NOMO-1 (cell line): ENCODE measurements around the gene ARHGEF4.

Experiments
- DNase-seq, 2 experiments: peaks; one replicate each; lab custom pipeline; 2025; ENCODE audit not compliant: unreplicated experiment in 2 of 2; lab: John Stamatoyannopoulos, UW

ARHGEF4 gene, protein sequence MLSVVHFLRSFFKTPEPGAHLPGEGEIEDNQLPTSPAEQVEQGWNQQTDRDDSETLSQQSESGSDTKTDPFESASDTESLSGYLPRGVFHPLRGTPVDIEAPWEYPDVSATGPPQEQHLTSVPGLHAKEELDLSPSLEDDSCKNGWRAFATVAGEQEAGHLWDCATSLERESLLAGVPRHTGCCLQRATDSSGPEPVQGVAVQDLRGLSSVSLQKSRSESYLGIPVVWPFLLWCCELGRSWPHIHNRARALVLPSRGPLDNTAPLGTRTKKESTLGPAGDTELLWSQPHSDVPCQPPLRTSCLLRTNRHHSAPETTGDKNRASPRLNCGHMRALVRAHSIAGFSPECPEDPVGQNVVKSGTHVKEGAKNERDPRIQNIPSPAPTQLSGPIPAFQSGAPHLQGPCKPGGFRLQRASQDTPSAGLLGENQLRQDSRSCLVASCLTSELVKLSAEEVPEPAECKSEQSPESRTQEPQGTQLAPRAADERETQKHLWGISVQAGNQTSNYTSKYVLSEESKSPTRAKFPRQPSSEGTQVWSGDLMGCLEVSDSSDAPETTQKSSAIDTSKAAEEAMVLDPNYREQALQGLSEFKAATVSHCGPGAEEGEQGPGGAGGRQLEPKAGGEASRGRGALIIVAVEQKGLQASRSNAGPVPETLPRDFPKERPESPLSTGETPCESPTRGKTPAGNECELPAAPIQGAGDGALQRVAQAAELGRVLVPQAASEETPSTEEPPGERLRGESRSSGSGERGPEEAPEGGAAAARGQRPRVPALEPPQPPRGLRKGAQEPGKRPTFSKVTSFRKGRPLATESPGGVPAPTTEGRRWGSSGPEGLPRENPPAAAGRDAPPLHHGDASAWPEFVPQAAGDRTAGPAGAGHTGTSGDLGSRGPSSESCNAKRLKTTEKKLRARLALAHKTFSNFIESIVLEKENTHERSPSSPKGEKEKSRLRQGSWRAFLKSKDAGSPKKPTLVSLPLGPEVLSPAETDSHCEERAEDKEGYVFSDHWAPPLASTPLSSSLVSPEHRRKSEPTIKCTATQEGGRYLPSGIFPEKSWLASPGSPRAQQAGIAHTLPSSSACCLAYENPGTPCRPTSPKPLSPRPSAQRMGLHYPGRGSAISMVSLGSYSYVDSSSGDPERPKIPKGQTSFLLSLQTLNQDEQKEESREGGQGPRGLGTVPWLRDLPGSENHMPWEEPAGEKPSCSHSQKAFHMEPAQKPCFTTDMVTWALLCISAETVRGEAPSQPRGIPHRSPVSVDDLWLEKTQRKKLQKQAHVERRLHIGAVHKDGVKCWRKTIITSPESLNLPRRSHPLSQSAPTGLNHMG (N-terminal part only)

DNA sequence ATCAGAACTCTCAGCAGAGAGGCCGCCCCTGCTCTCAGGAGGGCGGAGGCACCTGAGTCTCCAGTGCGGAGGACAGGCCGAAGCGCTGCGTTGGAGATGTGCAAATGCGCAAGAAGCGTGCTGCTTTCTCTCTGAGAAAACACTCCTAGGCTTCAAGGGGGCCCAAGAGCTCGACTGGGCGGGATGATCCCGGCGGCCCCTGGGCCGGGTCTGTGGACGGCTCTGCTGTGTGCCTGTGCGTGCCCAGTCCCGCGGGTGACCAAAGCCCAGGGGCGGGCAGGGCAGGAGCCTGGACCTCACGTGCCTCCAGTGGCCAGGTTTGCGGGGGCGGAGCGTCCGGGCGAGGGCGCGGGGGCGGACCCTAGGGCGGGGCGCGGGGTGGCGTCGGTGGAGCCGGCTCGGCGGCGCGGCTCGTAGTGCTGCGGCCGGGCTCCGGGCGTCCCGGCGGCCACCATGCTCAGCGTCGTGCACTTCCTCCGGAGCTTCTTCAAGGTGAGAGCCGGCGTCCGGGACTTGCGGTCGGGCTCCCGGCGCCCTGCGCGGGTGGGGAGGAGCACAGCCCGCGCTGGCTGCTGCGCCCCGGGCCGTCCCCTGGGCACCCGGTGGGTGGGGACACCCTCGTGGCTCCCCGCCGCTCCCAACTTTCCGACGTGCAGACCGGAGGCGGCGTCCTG, at the start of gene ARHGEF4:
Gene ARHGEF4 (plus strand): TSS at position 414 of the 674 bp plus-strand sequence. CDS start 40 bp downstream, at position 454.
- DNase-seq: peak; percentile 27 to 28

DNA sequence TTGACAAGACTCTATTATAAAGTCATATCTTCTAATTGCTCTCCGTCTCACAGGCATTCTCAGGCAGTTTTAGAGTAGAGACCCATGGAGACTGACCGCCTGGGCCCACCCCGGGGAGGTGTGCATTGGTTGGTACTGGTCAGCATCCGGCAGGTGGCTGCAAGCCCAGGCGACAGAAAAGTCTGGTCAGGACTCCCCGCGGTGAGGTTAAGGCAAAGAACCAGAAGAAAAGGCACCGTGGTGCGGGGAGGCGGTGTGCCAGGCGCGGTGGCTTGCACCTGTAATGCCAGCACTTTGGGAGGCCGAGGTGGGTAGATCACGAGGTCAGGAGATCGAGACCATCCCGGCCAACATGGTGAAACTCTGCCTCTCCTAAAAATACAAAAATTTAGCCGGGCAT, 48.9 kb upstream of the ARHGEF4 start:
- no peak for DNase-seq

DNA sequence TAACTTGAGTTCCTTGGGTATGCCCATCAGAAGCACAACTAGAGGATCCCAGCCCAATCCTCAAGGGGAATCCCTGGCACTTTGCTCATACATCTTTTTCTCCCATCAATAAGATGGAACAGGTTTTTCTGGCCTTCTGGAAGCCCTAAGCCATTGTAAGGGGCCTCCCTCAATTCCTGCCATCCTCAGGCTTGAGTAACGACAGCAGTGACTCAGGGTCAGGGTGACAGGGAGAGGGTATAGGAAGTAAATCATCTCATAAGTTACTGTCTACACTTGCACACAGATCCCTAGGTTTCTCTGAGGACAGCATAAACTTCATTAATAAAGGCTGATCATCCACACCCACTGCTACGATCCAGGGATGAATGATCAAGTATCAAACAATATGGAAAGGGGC, 46.4 kb upstream of the ARHGEF4 start:
- no peak for DNase-seq

DNA sequence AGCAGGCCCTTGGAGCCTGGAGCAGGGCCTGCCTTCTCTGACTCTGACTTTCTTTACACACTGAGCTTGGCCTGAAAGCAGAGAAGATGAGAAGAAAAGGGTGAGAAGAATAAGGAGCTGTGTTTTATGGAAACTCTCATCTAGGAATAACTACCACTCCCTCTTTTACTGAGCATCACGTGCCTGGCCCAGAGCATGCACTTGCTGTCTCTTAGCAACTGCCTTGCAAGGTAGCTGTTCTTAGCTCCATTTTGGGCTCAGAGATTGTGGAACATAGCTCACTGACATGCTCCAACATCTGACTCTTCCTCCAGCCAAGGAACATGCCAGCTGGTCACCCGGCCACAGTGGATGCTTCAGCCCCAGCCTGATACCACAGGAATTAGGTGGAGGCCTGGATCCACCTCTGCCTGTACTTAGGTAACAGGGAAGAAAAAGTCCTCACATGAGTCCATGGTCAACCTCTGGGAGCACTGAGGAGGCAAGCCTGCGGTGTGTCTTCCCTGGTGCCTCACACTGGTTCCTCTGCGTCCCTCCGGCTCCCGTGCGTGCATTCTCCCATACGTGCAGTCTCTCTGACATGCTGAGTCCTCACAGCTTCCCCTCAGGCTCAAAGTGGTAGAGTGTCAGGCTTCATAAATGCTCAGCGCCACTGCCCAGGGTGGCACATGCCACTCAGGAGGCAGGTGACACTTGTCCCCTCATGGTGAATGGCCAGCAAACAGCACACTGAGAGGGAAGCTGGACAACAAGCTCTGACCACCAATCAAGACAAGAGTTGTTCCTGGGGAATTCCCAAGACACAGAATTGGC, 45.7 kb upstream of the ARHGEF4 start:
- DNase-seq: no peak

DNA sequence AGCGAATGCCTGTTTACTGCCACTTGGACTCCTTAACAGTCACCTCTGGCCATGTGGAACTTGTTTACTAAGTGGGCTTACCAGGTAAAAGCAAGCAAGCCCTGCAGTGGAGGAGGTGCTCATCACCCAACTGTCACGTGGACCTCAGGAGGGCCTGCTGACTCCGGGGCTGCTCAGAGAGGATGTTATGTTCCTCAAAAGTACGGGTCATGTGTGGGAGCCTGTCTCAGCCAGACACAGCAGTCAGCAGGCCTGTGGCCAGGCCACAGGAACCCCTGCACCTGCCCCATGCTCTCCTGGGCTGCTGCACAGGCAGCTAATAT, 45.1 kb upstream of the ARHGEF4 start:
- no peak for DNase-seq

DNA sequence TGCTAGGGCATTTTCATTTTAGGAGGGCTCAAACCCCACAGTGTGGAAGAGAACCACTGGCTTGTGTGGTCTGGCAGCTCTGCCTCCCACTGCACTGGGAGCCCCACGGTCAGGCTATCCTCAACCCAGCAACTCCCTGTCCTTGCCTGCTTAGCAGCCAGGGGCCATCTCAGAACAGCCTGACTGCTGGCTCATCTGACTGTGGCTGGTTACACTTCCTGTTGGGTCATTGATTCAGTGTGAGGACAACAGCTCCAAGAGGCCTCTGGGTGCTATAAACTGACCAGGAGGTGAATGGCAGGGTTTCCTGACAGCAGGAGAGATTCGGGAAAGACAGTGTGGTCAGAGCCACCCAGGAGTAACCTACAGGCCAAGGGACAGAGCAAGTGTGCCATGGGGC, 41.3 kb upstream of the ARHGEF4 start:
- no peak for DNase-seq

DNA sequence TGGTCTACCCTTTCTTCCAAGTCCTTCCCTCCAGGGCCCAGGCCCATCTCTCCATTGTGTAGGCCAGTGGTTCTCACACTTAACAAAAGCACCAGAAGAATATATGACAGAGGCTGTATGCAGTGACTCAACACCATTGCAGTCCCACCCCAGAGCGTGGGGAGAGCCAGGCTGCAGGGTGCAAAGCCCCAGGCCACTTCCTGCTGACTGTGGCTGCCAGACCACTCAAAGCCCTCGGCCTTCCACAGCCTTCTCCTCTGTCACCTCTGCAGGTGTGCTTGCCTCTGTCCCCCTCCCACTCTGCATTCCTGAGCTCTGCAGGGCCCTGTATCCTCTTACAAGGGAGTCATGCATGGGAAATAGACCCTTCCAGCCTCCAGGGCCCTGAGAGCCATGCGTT, 40.4 kb upstream of the ARHGEF4 start:
- DNase-seq: no peak

DNA sequence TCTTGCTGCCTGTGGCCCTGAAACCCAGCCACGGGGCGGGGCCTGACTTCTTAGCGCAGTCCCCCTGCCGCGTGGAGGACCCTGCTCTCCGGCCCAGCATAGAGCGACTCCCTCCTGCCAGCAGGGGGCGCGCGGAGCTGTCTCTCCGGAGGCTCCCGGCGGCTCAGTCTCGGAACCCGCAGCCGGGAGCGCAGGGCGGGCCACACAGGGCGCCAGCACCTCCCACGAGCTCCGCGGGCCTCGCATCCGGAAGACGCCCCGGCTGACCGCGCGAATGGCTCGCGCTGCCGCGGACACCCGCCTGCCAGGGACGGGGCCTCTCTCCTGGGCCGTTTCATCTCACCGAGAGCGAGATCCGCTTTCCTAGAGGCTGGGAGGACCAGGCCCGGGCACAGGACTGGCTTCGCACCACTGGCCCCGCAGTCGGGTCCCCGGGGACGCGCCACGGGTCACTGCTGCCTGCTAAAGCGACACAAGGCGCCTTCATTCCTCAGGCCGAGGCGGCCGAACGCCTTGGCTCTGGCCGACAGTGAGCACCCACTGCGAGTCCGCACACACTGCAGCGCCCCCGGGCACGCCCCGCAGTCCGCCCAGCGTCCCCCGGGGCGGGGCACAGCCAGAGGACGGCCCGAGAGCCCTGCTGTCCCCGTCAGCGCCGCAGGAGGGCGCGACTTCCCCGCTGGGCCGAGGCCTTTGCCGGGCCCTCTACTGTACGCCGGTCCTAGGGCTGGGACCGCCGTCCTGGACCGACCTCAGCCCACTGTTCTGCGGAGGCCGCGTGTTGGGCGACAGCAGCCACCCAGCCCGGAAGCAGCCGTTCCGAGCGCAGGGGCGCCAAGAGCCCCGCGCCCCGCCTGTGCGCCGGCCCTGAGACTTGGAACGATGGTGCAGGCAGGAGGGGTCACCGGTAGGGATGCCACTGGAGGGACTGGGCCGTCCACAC, 39.0 kb upstream of the ARHGEF4 start:
- DNase-seq: peak; percentile 78 to 82

DNA sequence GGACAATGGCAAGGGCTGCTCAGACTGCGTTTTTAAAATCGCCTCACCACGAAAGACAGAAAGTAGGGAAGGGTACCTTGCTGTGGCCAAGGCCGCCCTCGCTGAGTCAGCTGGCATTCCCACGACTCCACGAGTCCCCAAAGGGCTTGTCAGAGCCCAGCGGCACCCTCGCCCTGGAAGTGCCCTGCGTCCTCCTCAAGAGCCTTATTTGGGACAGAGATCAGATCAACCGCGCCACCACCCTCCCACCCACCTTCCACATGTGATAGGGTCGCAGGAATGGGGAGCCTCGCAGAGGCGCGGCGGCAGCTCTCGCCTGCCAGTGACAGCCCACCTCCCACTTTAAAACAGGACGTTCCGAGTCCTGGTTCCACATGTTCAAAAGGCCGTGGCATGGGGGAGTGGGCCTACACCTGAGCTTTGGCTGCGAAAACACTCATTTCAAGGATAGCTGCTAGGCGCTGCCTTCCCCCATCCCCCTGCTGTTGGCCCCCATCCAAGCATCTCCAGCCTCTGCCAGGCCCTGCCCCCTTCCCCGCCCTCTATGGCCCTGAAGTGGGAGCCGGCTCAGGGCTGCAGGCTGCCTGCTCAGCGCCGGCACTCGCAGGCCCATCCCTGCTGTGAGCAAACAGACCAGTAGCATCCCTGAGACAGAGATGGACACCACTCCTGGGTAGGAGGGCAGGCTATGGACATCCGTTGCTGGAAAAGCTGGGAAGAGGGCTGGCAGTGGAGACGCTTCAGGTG, 38.1 kb upstream of the ARHGEF4 start:
- DNase-seq: no peak

DNA sequence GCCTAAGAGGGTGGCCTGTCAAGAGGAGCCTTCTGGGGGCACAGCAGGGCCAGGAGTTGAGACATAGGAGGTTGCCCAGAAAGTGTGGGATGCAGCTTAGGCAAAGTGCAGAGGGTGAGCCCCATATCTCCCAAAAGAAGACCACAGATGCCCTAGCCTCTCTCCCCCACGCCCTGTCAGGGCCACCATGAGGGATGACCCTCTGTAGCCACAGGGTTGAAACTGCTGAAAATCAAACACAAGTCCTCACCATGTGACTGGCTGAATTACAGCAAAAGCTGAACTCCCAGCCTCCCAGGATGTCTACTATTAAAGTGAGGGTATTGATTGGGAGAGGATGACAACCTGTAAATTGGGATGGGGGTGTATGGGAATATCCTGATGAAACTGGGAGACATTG, 37.4 kb upstream of the ARHGEF4 start:
- DNase-seq: no peak

DNA sequence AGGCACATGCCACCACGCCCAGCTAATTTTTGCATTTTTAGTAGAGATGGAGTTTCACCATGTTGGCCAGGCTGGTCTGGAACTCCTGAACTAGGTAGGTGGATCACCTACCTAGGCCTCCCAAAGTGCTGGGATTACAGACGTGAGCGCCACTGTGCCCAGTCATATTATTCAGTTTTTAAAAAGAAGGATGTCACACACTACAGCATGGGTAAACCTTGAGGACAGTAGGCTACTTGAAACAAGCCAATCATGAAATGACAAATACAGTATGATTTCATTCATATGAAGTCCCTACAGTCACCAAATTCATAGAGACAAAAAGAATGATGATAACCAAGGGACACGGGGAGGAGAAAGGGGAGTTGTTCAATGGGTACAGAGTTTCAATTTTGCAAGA, 31.1 kb upstream of the ARHGEF4 start:
- no peak for DNase-seq

DNA sequence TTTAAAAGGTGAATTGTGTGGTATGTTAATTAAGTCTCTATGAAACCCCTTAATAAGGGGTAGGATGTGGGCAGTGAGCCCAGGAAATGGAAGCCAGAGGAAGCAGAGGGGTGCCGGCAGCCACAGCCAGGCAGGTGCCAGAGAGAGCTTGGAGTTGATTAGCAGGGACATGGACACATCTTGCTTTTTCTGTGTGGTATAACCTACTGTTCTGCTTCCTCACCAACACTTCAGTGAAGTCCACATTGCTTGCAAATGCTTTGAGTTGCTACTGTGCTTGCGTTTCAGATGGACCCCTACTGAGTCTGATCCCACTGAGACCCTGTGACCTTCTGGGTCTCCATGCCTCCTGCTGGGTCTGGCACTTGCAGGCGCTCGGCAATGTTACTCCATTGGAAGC, 30.3 kb upstream of the ARHGEF4 start:
- no peak for DNase-seq

DNA sequence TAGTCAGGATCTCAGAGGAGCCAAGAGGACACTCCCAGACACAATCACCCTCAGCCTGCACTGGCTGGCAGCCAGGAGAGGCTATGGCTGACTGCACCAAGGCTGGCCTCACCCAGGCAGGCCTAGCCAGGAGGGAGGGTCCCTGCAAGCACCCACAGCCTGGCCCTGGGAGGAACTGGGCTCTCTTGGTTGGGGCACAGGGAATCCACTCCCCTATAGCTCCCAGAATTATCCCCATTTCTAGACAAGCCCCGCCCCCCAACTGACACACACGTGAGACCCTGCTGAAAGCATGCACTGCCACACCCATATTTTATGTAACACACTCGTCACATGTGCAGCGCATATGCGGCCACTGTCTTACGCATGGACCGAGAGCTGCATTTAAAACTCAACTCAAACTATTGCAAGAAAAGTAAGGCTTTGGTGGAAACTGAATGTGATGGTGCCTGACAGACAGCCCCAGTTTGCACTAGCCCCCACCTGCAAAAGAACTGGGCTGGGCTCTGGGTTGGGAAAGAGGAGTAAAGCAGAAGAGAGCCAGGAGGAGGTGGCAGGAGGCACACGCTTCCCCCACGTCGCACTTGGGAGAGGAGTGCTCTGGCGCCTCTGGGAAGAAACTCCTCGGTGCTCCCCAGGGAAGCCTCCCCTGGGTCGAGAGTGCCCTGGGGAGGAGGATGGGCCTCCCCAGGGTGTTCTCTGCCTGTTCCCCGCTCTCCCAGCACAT, 28.9 kb upstream of the ARHGEF4 start:
- no peak for DNase-seq

DNA sequence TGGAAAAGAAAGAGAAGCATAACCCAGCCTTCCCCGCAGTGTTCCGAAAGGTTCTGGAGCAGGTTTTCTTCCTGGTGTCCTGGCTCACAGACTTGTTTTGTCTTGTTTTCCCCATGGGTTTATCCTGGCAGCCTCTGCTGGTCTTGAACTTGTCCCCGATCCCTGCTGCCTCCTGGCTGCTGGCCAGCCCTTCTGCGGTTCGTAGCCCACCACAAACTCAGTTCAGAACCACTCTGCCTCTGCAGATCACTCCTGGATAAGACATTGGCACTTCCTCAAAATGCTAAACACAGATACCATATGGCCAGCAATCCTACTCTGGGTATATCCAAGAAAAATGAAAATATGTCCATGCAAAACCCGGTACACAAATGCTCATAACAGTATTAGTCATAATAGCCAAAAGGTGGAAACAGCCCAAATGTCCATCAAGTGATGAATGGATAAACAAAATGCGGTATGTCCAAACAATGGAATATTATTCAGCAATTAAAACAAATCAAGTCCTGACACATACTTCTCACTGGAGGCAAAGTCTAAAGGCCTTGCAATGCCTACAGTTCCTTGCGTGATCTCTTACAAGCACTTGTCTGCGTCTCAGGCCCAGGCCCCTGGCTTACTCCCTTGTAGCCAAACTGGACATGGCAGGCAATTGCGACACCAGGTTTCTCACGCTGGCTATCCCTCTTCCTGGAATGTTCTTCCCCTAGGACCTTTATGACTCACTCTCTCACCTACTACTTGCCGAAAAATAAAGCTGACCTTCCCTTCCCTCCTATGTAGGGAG, 28.0 kb upstream of the ARHGEF4 start:
- DNase-seq: no peak

DNA sequence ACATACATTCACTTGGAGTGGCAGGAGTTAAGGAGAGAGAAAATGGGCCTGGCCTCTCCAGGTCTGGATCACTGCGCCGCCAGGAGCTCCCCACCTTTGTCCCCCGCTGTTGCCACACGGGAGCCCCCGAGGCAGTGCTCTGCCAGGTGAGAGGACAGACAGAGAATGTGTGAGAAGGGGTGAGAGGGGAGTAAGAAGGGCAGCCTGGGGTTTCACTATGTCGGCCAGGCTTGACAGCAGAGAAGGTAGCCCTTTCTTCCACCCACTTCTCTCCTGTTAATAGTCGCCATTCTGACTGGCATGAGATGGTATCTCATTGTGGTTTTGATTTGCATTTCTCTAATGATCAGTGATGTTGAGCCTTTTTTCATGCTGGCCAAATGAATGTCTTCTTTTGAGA, 26.2 kb upstream of the ARHGEF4 start:
- no peak for DNase-seq

DNA sequence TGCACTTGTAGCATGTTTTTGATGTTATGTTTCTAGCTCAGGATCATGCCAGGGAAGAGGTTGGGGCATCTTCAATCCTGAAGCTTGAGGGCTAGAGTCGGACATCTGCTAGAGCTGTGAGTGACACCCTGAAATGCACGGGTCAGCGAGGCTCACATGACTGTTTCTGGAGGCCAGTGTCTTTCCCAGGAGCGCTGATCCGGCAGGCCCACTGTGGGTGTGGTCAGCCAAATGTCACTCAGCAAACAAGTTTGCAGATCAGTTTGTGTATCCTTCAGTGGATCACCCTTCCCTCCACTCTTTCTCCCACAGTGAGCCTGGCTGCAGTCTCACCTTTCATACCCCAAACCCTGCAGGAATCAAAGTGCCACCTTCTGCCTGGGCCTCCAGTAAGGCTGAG, 23.0 kb upstream of the ARHGEF4 start:
- no peak for DNase-seq
